Fibroblast of lung (primary cell): ENCODE results near the gene VPS51. TPM values are rescaled to one million over a fixed set of nuclear protein-coding genes. Genes with fewer than 3 reads are reported as not detected.

Experiments used
- DNase-seq, 2 donors: peaks; one replicate each; pipeline versions ENCODE4 v3.0.0 to v3.0.0-alpha.2; 2010; ENCODE audit warnings: low read depth in 2 of 2
- H2AFZ ChIP-seq: 2 replicates; pipeline ENCODE4 v1.5.1; 2012; ENCODE audit warnings: low read length, control low read depth, inconsistent platforms
- H3K27ac ChIP-seq: 2 replicates; pipeline ENCODE4 v1.5.1; 2011; ENCODE audit warnings: low read length, control low read depth; ENCODE audit not compliant: insufficient read depth
- H3K27me3 ChIP-seq: 2 replicates; pipeline ENCODE4 v1.5.1; 2011; ENCODE audit warnings: mild to moderate bottlenecking, low read length; ENCODE audit not compliant: control insufficient read depth, insufficient read depth
- H3K36me3 ChIP-seq: 2 replicates; pipeline ENCODE4 v1.5.1; 2011; ENCODE audit warnings: low read length; ENCODE audit not compliant: control insufficient read depth, insufficient read depth
- H3K4me1 ChIP-seq: 2 replicates; pipeline ENCODE4 v1.5.1; 2011; ENCODE audit warnings: low read length; ENCODE audit not compliant: control insufficient read depth, insufficient read depth; ENCODE audit errors: extremely low read depth
- H3K4me2 ChIP-seq: 2 replicates; pipeline ENCODE4 v1.5.1; 2011; ENCODE audit warnings: low read length, control low read depth; ENCODE audit not compliant: insufficient read depth; ENCODE audit errors: extremely low read depth
- H3K4me3 ChIP-seq, 4 experiments: fragments of 200-600 bp in 1 of 4; sonication (generic) in 1 of 4; replicated peaks in 1 of 4; 2 replicates each; pipeline ENCODE4 v1.5.1; 2011 to 2016; ENCODE audit warnings: low read length in 4 of 4, low read depth in 3 of 4, mild to moderate bottlenecking in 3 of 4, control low read depth in 2 of 4, inconsistent platforms in 1 of 4, mixed read lengths in 1 of 4; ENCODE audit not compliant: insufficient read depth in 1 of 4; ENCODE audit errors: control extremely low read depth in 1 of 4
- H3K79me2 ChIP-seq: 2 replicates; pipeline ENCODE4 v1.5.1; 2012; ENCODE audit warnings: mild to moderate bottlenecking, low read length, inconsistent platforms; ENCODE audit not compliant: control insufficient read depth, insufficient read depth
- H3K9ac ChIP-seq: 2 replicates; pipeline ENCODE4 v1.5.1; 2011; ENCODE audit warnings: mild to moderate bottlenecking, low read length, control low read depth; ENCODE audit not compliant: insufficient read depth
- H3K9me3 ChIP-seq: 2 replicates; pipeline ENCODE4 v1.5.1; 2012; ENCODE audit warnings: low read depth, low read length; ENCODE audit not compliant: control insufficient read depth, insufficient read depth
- H4K20me1 ChIP-seq: 2 replicates; pipeline ENCODE4 v1.5.1; 2011; ENCODE audit warnings: low read length; ENCODE audit not compliant: control insufficient read depth, insufficient read depth; ENCODE audit errors: extremely low read depth
- CTCF ChIP-seq, 2 donors: IDR thresholded peaks in 1 of 2; conservative IDR thresholded peaks in 1 of 2; 1 replicate in 1 of 2; 2 replicates in 1 of 2; pipeline ENCODE4 v1.5.1; 2011 to 2012; ENCODE audit warnings: low read length in 2 of 2, control low read depth in 1 of 2, inconsistent platforms in 1 of 2, low read depth in 1 of 2, mild to moderate bottlenecking in 1 of 2
- EZH2 ChIP-seq: IDR thresholded peaks from 2 replicates; pipeline ENCODE4 v1.5.1; 2012; ENCODE audit warnings: low read length, control low read depth, mild to moderate bottlenecking; ENCODE audit errors: missing control alignments
- polyA plus RNA-seq, 2 donors: library from polyadenylated mRNA; depleted of rRNA in 1 of 2; stranded (reverse) in 1 of 2; unstranded in 1 of 2; fragments of >200 nt; gene quantifications; 2 replicates each; pipeline ENCODE4 v1.2.1, GENCODE V29; 2011 to 2012; ENCODE audit warnings: missing spikeins in 1 of 2
- total RNA-seq: library from RNA; depleted of rRNA; stranded (reverse); fragments of >200 nt; gene quantifications from 2 replicates; pipeline ENCODE4 v1.2.1, GENCODE V29; 2014

Gene VPS51
- total and polyA plus RNA-seq, 2 donors (not counting 1 experiment from before 2014, with no cell fraction given): 22.0 to 144 TPM

GRCh38 chr11:65128182-65129145, 32.5 kb downstream of the VPS51 start:
- Histone ChIP-seq H3K27ac (no peak overlapping the region), H3K36me3 (peaks cover 43% of the 10 kb centered on the region), H2AFZ (no peak overlapping the region), H3K9me3 (no peaks in the 10 kb centered on the region), H3K9ac (no peak overlapping the region), H3K4me3 (no peak overlapping the region), H3K79me2 (peaks cover 20% of the 10 kb centered on the region), H3K4me1 (peaks cover 8% of the 10 kb centered on the region), H4K20me1 (no peaks in the 10 kb centered on the region), H3K4me2 (no peak overlapping the region), H3K27me3 (no peaks in the 10 kb centered on the region)
- DNase-seq: no peak
- TF ChIP-seq CTCF (conservative IDR thresholded peaks at IDR 0.05 in 1 of 2, IDR thresholded peaks at IDR 0.05 in 1 of 2; ENCODE audit: low read depth in 1 of 2, low read length in 2 of 2): no peak
- TF ChIP-seq EZH2: no peak

GRCh38 chr11:65129649-65130441, 33.8 kb downstream of the VPS51 start:
- Histone ChIP-seq H3K27ac (no peak overlapping the region), H3K9ac (no peak overlapping the region), H3K4me3 (no peak overlapping the region), H3K79me2 (peaks cover 25% of the 10 kb centered on the region), H3K9me3 (no peaks in the 10 kb centered on the region), H3K27me3 (no peaks in the 10 kb centered on the region), H3K4me2 (no peak overlapping the region), H3K4me1 (peaks cover 8% of the 10 kb centered on the region), H4K20me1 (no peaks in the 10 kb centered on the region), H3K36me3 (peaks cover 43% of the 10 kb centered on the region), H2AFZ (no peak overlapping the region)
- no peak for TF ChIP-seq EZH2
- TF ChIP-seq CTCF (conservative IDR thresholded peaks at IDR 0.05 in 1 of 2, IDR thresholded peaks at IDR 0.05 in 1 of 2; ENCODE audit: low read depth in 1 of 2, low read length in 2 of 2): no peak
- DNase-seq: no peak
